Measurements from ENCODE around the gene HOPX. TPM values are rescaled to one million over a fixed set of nuclear protein-coding genes. Genes with fewer than 3 reads are reported as not detected.

HOPX gene
- total RNA-seq, 2 donors from 2014 or later: 1.5 to 5.7 TPM

DNA sequence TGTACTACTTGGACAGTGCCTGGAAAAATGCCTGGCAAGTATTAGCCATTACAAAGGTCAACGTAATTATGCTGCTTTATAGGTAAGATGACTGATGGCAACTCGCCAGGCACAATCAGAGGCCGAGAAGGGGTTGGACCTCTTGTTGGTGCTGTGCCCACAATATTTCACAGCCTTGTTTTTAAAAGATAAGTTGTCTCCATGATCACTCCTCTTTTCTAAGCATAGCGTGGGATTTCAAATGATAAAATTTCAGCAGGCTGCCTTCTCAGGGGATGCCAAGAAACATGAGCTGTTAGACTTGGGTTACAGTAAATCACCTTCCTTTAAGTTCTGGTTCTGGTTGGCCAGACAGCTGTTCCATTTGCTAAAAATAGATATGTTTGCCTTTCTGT lies 26.9 kb downstream of the HOPX start:
- peaks cover 5% of the 10 kb centered on the region for H3K4me1 ChIP-seq
- intact Hi-C loops (cut with DNase I): no loop called here
- no peak for TF ChIP-seq CTCF (IDR thresholded peaks at IDR 0.05)
- no peaks in the 10 kb centered on the region for H3K9me3 ChIP-seq
- H3K27me3 ChIP-seq: peaks cover 36% of the 10 kb centered on the region
- H3K9ac ChIP-seq (ENCODE audit: low read depth in 2 of 2, low read length in 2 of 2): no peak overlapping the region
- no peaks in the 10 kb centered on the region for H3K36me3 ChIP-seq
- no peak overlapping the region for H3K27ac ChIP-seq
- peak; percentile 27 for DNase-seq
- H3K4me3 ChIP-seq: no peak overlapping the region

DNA sequence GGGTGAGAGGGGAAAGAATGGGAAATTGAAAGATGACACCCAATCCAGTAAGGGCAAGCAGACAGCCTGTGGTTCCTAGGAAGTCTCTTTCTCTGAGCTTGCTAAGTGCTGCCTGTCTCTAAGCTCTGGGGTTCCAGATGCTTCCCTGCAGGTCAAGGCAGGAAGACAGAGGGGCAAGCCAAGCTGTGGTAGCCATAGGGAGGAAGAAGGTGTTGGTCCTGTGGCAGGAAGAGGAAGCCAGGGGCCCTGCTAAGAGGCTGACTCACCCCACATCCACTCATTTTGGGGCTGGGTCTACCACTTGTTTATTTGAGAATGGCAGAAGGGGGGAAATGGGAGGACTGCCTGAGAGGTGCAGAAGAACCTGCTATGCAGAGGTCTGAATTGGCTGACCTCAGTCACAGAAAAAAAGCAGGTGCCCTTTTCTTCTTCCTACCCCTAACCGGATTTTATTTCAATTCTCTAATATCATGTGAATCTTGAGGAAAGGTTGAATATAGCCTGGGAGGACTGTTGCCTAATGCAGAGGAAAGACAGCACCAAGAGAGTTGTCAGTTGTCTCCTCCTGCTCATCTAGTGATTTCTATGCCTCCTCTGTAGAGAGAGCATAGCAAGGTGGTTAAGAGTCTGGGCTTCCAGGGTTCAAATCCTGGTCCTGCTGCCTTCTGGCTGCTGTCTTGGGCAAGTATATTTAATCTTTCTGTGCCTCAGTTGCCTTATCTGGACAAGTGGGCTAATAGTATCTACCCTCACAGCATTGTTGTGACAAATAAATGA lies 27.4 kb downstream of the HOPX start:
- H3K9ac ChIP-seq (ENCODE audit: low read depth in 2 of 2, low read length in 2 of 2): no peak overlapping the region
- peaks cover 36% of the 10 kb centered on the region for H3K27me3 ChIP-seq
- TF ChIP-seq CTCF (IDR thresholded peaks at IDR 0.05): no peak
- H3K4me3 ChIP-seq: no peak overlapping the region
- no peak for DNase-seq
- no peaks in the 10 kb centered on the region for H3K36me3 ChIP-seq
- no peaks in the 10 kb centered on the region for H3K9me3 ChIP-seq
- H3K27ac ChIP-seq: no peak overlapping the region
- peaks cover 5% of the 10 kb centered on the region for H3K4me1 ChIP-seq
- intact Hi-C loops (cut with DNase I): no loop called here

GRCh38 chr4:56652196-56652595 lies 28.9 kb downstream of the HOPX start:
- no peak overlapping the region for H3K27ac ChIP-seq
- no peaks in the 10 kb centered on the region for H3K36me3 ChIP-seq
- DNase-seq: no peak
- H3K9ac ChIP-seq (ENCODE audit: low read depth in 2 of 2, low read length in 2 of 2): no peak overlapping the region
- peaks cover 5% of the 10 kb centered on the region for H3K4me1 ChIP-seq
- TF ChIP-seq CTCF (IDR thresholded peaks at IDR 0.05): no peak
- no peak overlapping the region for H3K4me3 ChIP-seq
- no peaks in the 10 kb centered on the region for H3K9me3 ChIP-seq
- intact Hi-C loops (cut with DNase I): no loop called here
- peaks cover 28% of the 10 kb centered on the region for H3K27me3 ChIP-seq

GRCh38 chr4:56651056-56651350 lies 30.1 kb downstream of the HOPX start:
- Histone ChIP-seq H3K36me3 (no peaks in the 10 kb centered on the region), H3K27ac (no peak overlapping the region), H3K9me3 (no peaks in the 10 kb centered on the region), H3K27me3 (peaks cover 16% of the 10 kb centered on the region), H3K4me3 (no peak overlapping the region), H3K9ac (ENCODE audit: low read depth in 2 of 2, low read length in 2 of 2) (no peak overlapping the region), H3K4me1 (peaks cover 5% of the 10 kb centered on the region)
- DNase-seq: no peak
- intact Hi-C loops (cut with DNase I): no loop called here
- TF ChIP-seq CTCF (IDR thresholded peaks at IDR 0.05): no peak

GRCh38 chr4:56650262-56651055 lies 30.6 kb downstream of the HOPX start:
- H3K27me3 ChIP-seq: peaks cover 10% of the 10 kb centered on the region
- H3K4me3 ChIP-seq: no peak overlapping the region
- no peaks in the 10 kb centered on the region for H3K36me3 ChIP-seq
- no peak overlapping the region for H3K9ac ChIP-seq (ENCODE audit: low read depth in 2 of 2, low read length in 2 of 2)
- intact Hi-C loops (cut with DNase I): no loop called here
- no peak overlapping the region for H3K27ac ChIP-seq
- DNase-seq: no peak
- TF ChIP-seq CTCF (IDR thresholded peaks at IDR 0.05): no peak
- no peaks in the 10 kb centered on the region for H3K9me3 ChIP-seq
- peaks cover 2% of the 10 kb centered on the region for H3K4me1 ChIP-seq

Data from colonic mucosa (tissue), 4 donors.